ENCODE results near the gene TNS1.

Gene TNS1

GRCh38 chr2:217950401-217950871, 52.4 kb downstream of the TNS1 start:
- Histone ChIP-seq H3K4me1 (ENCODE audit: low read length) (no peaks in the 10 kb centered on the region), H3K79me2 (ENCODE audit: low read length) (no peaks in the 10 kb centered on the region), H3K27me3 (replicated peaks; ENCODE audit: insufficient read depth, low read length) (peaks cover 30% of the 10 kb centered on the region), H4K20me1 (ENCODE audit: insufficient read depth, low read length) (no peaks in the 10 kb centered on the region), H3F3A (ENCODE audit: insufficient read depth, low read length) (no peaks in the 10 kb centered on the region), H3K9me2 (replicated peaks; ENCODE audit: insufficient read depth, low read length) (no peaks in the 10 kb centered on the region), H3K27ac (ENCODE audit: low read length) (no peak overlapping the region), H3K36me3 (replicated peaks; ENCODE audit: insufficient read depth, low read length) (no peaks in the 10 kb centered on the region), H3K9me3 (replicated peaks; ENCODE audit: insufficient read depth, low read length) (no peaks in the 10 kb centered on the region), H3K4me2 (ENCODE audit: low read depth, low read length) (no peak overlapping the region), H2AFZ (ENCODE audit: low read length) (no peak overlapping the region), H3K9ac (ENCODE audit: low read length) (no peak overlapping the region), H3K4me3 (ENCODE audit: low read length) (no peak overlapping the region)
- TF ChIP-seq EZH2 (optimal IDR thresholded peaks at IDR 0.05; ENCODE audit: low read depth, low read length) (no peak), CTCF (IDR thresholded peaks at IDR 0.05; ENCODE audit: low read length) (no peak), EZH2phosphoT487 (IDR thresholded peaks at IDR 0.05; ENCODE audit: low read length) (no peak)
- DNase-seq: no peak

- peaks cover 39% of the 10 kb centered on the region for H3K27me3 ChIP-seq (replicated peaks; ENCODE audit: insufficient read depth, low read length)
- no peaks in the 10 kb centered on the region for H3K9me3 ChIP-seq (replicated peaks; ENCODE audit: insufficient read depth, low read length)
- H2AFZ ChIP-seq (ENCODE audit: low read length): no peak overlapping the region
- no peak overlapping the region for H3K4me3 ChIP-seq (ENCODE audit: low read length)
- no peaks in the 10 kb centered on the region for H3K79me2 ChIP-seq (ENCODE audit: low read length)
- H3F3A ChIP-seq (ENCODE audit: insufficient read depth, low read length): no peaks in the 10 kb centered on the region
- H3K4me2 ChIP-seq (ENCODE audit: low read depth, low read length): no peak overlapping the region
- H3K36me3 ChIP-seq (replicated peaks; ENCODE audit: insufficient read depth, low read length): no peaks in the 10 kb centered on the region
- no peak overlapping the region for H3K27ac ChIP-seq (ENCODE audit: low read length)
- no peaks in the 10 kb centered on the region for H3K4me1 ChIP-seq (ENCODE audit: low read length)
- H4K20me1 ChIP-seq (ENCODE audit: insufficient read depth, low read length): no peaks in the 10 kb centered on the region
- no peak for DNase-seq
- no peaks in the 10 kb centered on the region for H3K9me2 ChIP-seq (replicated peaks; ENCODE audit: insufficient read depth, low read length)
- H3K9ac ChIP-seq (ENCODE audit: low read length): no peak overlapping the region
- no peak for TF ChIP-seq EZH2phosphoT487 (IDR thresholded peaks at IDR 0.05; ENCODE audit: low read length)
- no peak for TF ChIP-seq EZH2 (optimal IDR thresholded peaks at IDR 0.05; ENCODE audit: low read depth, low read length)
- TF ChIP-seq CTCF (IDR thresholded peaks at IDR 0.05; ENCODE audit: low read length): no peak
Observed at GRCh38 chr2:217949447-217949846, 53.3 kb downstream of the TNS1 start.

- DNase-seq: no peak
- no peak overlapping the region for H3K9ac ChIP-seq (ENCODE audit: low read length)
- no peaks in the 10 kb centered on the region for H3K4me1 ChIP-seq (ENCODE audit: low read length)
- H3F3A ChIP-seq (ENCODE audit: insufficient read depth, low read length): no peaks in the 10 kb centered on the region
- no peaks in the 10 kb centered on the region for H3K9me2 ChIP-seq (replicated peaks; ENCODE audit: insufficient read depth, low read length)
- no peak for TF ChIP-seq EZH2 (optimal IDR thresholded peaks at IDR 0.05; ENCODE audit: low read depth, low read length)
- TF ChIP-seq EZH2phosphoT487 (IDR thresholded peaks at IDR 0.05; ENCODE audit: low read length): no peak
- no peak for TF ChIP-seq CTCF (IDR thresholded peaks at IDR 0.05; ENCODE audit: low read length)
- no peaks in the 10 kb centered on the region for H3K79me2 ChIP-seq (ENCODE audit: low read length)
- no peaks in the 10 kb centered on the region for H3K36me3 ChIP-seq (replicated peaks; ENCODE audit: insufficient read depth, low read length)
- H3K27me3 ChIP-seq (replicated peaks; ENCODE audit: insufficient read depth, low read length): peaks cover 44% of the 10 kb centered on the region
- H3K4me2 ChIP-seq (ENCODE audit: low read depth, low read length): no peak overlapping the region
- no peak overlapping the region for H2AFZ ChIP-seq (ENCODE audit: low read length)
- no peaks in the 10 kb centered on the region for H4K20me1 ChIP-seq (ENCODE audit: insufficient read depth, low read length)
- H3K9me3 ChIP-seq (replicated peaks; ENCODE audit: insufficient read depth, low read length): no peaks in the 10 kb centered on the region
- H3K27ac ChIP-seq (ENCODE audit: low read length): no peak overlapping the region
- no peak overlapping the region for H3K4me3 ChIP-seq (ENCODE audit: low read length)
Observed at GRCh38 chr2:217948897-217949296, 53.9 kb downstream of the TNS1 start.

Data from MM.1S (cell line).